Activated T-cell treated with anti-CD3 and anti-CD28 coated beads, Interleukin-2, amount 50 U/mL, for 4 hours (primary cell): ENCODE data around the gene AFTPH. TPM values are rescaled to one million over a fixed set of nuclear protein-coding genes. Genes with fewer than 3 reads are reported as not detected.

Experiments
- ATAC-seq, 2 donors: fragments of 200-7000 bp; cut with Tn5 transposase; one replicate each; pipeline ENCODE4 v1.10.0; 2021
- DNase-seq: peaks from one replicate; pipeline ENCODE4 v3.0.0-alpha.2; 2020
- H3K27me3 Mint-ChIP-seq: one replicate; pipeline ENCODE4 v1.8.0; 2021; ENCODE audit warnings: low read depth, mixed read lengths
- H3K36me3 Mint-ChIP-seq: one replicate; pipeline ENCODE4 v1.8.0; 2022; ENCODE audit warnings: mixed read lengths; ENCODE audit not compliant: insufficient read depth
- H3K4me1 Mint-ChIP-seq: one replicate; pipeline ENCODE4 v1.8.0; 2021; ENCODE audit warnings: low read depth, mixed read lengths
- H3K4me3 Mint-ChIP-seq: one replicate; pipeline ENCODE4 v1.8.0; 2021; ENCODE audit warnings: mild to moderate bottlenecking, moderate library complexity, mixed read lengths
- H3K9me3 Mint-ChIP-seq: one replicate; pipeline ENCODE4 v1.8.0; 2021; ENCODE audit warnings: mixed read lengths
- total RNA-seq, 3 donors: library from RNA; stranded (reverse); gene quantifications; one replicate each; pipeline ENCODE4 v1.2.1, GENCODE V29; 2021

Gene AFTPH
- total RNA-seq, 3 donors from 2014 or later: 33.7 to 38.2 (median 37.4) TPM

- Mint-ChIP-seq H3K4me3 (no peak overlapping the region), H3K4me1 (peaks cover 60% of the 10 kb centered on the region)
- peak in 1 of 2 donors; percentile 26 for ATAC-seq
Observed at GRCh38 chr2:64541547-64541946, 17.4 kb downstream of the AFTPH start.

DNA sequence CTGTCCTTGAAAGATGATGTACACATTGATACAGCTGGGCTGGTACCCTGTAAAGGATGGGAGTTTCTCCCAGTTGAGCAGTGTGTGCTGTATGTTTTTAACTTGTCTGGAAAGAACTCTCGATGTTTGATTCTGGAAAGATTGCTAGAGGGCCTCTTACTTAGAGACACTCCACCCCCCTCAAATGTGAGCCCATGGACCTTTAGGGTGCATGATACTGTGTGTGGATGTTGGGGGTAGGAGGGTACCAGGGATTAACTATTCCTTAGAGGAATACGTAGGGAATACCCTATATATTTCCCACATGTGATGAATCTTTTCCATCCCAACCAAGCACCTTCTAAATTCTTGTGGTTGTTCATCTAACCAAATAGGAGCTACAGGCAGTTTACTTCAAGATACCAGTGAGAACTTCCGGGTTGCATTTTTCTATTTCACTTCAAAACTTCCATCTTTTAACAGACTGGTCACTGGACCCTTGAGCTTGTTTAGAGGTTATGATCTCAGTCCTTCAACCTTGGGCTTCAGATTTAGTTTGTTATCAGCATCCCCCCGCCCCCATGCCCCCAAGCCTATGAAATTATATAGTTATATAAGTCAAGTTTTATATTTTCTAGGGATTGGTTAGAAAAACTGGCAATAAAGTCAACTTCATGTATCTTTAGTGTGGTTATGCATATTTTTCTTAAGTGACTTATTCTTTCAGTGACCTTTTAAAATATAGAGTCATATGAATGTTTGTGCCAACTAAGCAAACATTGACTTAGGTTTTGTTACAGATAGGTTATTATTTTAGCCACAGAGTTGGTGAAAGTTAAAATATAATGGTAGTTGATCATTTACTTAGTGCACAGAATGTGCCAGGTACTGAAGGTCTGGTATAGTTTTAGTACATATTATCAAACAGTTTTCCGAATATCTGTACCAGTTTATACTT, 18.2 kb downstream of the AFTPH start:
- DNase-seq: no peak
- H3K9me3 Mint-ChIP-seq: no peaks in the 10 kb centered on the region
- peaks cover 59% of the 10 kb centered on the region for H3K4me1 Mint-ChIP-seq
- no peak for ATAC-seq
- no peaks in the 10 kb centered on the region for H3K36me3 Mint-ChIP-seq
- H3K4me3 Mint-ChIP-seq: no peak overlapping the region
- H3K27me3 Mint-ChIP-seq: no peaks in the 10 kb centered on the region

More at GRCh38 chr2:64541547-64541946, 17.4 kb downstream of the AFTPH start:
- Mint-ChIP-seq H3K27me3 (no peaks in the 10 kb centered on the region), H3K36me3 (peaks cover 2% of the 10 kb centered on the region), H3K9me3 (no peaks in the 10 kb centered on the region)
- no peak for DNase-seq

DNA sequence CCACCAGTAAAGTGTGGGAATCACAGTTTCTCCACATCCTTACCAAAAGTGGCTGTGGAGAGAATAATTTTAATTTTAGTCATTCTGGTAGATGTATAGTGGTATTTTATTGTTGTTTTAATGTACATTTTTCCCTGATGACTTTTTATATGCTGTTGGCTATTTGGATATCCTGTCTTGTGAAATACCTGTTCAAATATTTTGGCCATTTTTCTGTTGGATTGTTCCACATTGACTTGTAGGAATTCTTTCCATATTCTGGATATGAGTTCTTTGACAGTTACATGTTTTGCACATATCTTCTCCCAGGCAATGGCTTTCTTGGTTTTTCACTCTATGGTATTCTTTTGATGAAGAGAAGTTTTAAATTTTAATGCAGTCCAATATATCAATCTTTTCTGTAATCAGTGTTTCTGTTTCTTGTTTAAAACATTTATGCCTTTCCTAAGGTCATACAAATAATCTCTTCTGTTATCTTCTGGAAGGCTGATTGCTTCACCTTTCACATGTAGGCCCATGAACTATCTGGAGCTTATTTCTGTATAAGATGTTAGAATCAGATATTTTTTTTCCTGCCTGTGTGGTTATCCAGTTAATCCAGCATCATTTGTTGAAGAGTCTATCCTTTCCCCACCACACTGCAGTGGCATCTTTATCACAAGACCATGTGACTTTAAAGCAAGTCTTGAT, 19.0 kb downstream of the AFTPH start:
- Mint-ChIP-seq H3K27me3 (no peaks in the 10 kb centered on the region), H3K4me1 (peaks cover 56% of the 10 kb centered on the region), H3K4me3 (no peak overlapping the region), H3K9me3 (no peaks in the 10 kb centered on the region), H3K36me3 (no peaks in the 10 kb centered on the region)
- ATAC-seq: no peak
- DNase-seq: no peak

DNA sequence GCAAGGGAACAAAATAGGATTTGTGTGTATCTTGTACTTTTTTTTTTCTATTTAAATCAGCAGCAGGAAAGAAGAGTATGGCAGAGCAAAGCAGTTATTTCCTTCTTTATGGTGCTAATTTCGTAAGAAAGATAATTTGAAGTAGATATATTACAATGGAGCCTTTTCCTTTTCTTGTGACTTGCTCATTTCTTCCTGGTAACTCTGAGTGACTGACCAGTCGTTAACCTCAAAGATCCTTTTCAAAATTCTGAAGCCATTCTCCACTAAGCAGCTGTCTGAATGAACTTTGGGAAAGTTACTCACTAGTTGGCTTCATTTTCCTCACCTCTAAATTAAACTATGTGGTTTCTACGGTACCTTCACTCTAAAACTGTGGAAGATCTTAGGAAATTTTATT, 24.6 kb downstream of the AFTPH start:
- H3K36me3 Mint-ChIP-seq: peaks cover 14% of the 10 kb centered on the region
- H3K27me3 Mint-ChIP-seq: no peaks in the 10 kb centered on the region
- no peaks in the 10 kb centered on the region for H3K9me3 Mint-ChIP-seq
- H3K4me3 Mint-ChIP-seq: no peak overlapping the region
- no peak for ATAC-seq
- peaks cover 17% of the 10 kb centered on the region for H3K4me1 Mint-ChIP-seq
- DNase-seq: no peak

DNA sequence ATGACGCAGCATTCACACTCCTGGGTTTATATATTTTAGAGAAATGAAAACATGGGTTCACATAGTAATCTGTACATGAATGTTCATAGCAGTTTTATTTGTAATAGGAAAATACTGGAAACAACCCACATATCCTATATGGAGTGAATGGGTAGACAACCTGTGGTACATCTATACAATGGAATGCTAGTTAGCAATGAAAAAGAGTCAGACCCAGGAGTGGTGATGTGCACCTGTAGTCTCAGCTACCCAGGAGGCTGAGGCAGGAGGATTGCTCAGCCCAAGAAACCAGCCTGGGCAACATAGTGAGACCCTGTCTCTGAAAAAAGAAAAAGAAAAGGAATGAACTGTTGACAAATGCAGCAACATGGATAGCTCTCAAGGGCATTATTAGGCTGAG, 25.9 kb downstream of the AFTPH start:
- H3K36me3 Mint-ChIP-seq: peaks cover 18% of the 10 kb centered on the region
- no peak overlapping the region for H3K4me3 Mint-ChIP-seq
- peaks cover 10% of the 10 kb centered on the region for H3K4me1 Mint-ChIP-seq
- H3K9me3 Mint-ChIP-seq: no peaks in the 10 kb centered on the region
- H3K27me3 Mint-ChIP-seq: no peaks in the 10 kb centered on the region
- ATAC-seq: no peak
- DNase-seq: no peak

GRCh38 chr2:64551851-64552250, 27.7 kb downstream of the AFTPH start:
- no peak overlapping the region for H3K4me3 Mint-ChIP-seq
- no peaks in the 10 kb centered on the region for H3K9me3 Mint-ChIP-seq
- peaks cover 13% of the 10 kb centered on the region for H3K4me1 Mint-ChIP-seq
- DNase-seq (no peak), ATAC-seq (no peak)
- no peaks in the 10 kb centered on the region for H3K27me3 Mint-ChIP-seq
- peaks cover 22% of the 10 kb centered on the region for H3K36me3 Mint-ChIP-seq

GRCh38 chr2:64554117-64554516, 30.0 kb downstream of the AFTPH start:
- ATAC-seq (no peak), DNase-seq (no peak)
- H3K9me3 Mint-ChIP-seq: no peaks in the 10 kb centered on the region
- H3K4me1 Mint-ChIP-seq: peaks cover 12% of the 10 kb centered on the region
- no peaks in the 10 kb centered on the region for H3K27me3 Mint-ChIP-seq
- no peak overlapping the region for H3K4me3 Mint-ChIP-seq
- peaks cover 24% of the 10 kb centered on the region for H3K36me3 Mint-ChIP-seq

- no peak overlapping the region for H3K4me3 Mint-ChIP-seq
- ATAC-seq (no peak), DNase-seq (no peak)
- H3K36me3 Mint-ChIP-seq: peaks cover 10% of the 10 kb centered on the region
- peaks cover 29% of the 10 kb centered on the region for H3K4me1 Mint-ChIP-seq
- no peaks in the 10 kb centered on the region for H3K27me3 Mint-ChIP-seq
- no peaks in the 10 kb centered on the region for H3K9me3 Mint-ChIP-seq
Observed at GRCh38 chr2:64558445-64559081, 34.4 kb downstream of the AFTPH start.

GRCh38 chr2:64562148-64562784, 38.1 kb downstream of the AFTPH start:
- Mint-ChIP-seq H3K36me3 (peaks cover 2% of the 10 kb centered on the region), H3K4me3 (no peak overlapping the region), H3K9me3 (no peaks in the 10 kb centered on the region), H3K4me1 (peaks cover 44% of the 10 kb centered on the region), H3K27me3 (no peaks in the 10 kb centered on the region)
- DNase-seq (no peak), ATAC-seq (peak in 1 of 2 donors; percentile 46)

DNA sequence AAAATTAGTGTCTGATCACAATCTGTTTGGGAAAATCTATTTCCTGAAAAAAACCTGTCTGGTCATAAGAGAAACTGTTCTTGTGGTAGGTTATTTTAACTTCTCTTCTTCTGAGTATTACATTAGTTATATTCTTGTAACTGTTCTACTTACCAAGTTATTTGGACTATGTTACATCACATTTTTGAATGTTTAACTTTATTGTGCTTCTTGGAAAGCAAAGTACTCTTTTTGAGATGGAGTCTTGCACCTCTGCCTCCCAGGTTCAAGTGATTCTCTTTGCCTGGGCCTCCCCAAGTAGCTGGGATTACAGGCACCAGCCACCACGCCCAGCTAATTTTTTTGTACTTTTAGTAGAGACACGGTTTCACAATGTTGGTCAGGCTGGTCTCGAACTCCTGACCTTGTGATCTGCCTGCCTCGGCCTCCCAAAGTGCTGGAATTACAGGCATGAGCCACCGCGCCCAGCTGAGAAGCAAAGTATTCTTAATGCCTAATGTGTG, 39.4 kb downstream of the AFTPH start:
- no peaks in the 10 kb centered on the region for H3K9me3 Mint-ChIP-seq

GRCh38 chr2:64565949-64566710, 42.0 kb downstream of the AFTPH start:
- Mint-ChIP-seq H3K4me1 (peaks cover 31% of the 10 kb centered on the region), H3K4me3 (no peak overlapping the region), H3K9me3 (no peaks in the 10 kb centered on the region), H3K36me3 (peaks cover 7% of the 10 kb centered on the region), H3K27me3 (no peaks in the 10 kb centered on the region)
- no peak for DNase-seq
- no peak for ATAC-seq

More for the DNA sequence above, 39.4 kb downstream of the AFTPH start:
- ATAC-seq (no peak), DNase-seq (no peak)
- no peak overlapping the region for H3K4me3 Mint-ChIP-seq
- H3K4me1 Mint-ChIP-seq: peaks cover 43% of the 10 kb centered on the region
- no peaks in the 10 kb centered on the region for H3K27me3 Mint-ChIP-seq
- H3K36me3 Mint-ChIP-seq: peaks cover 5% of the 10 kb centered on the region

DNA sequence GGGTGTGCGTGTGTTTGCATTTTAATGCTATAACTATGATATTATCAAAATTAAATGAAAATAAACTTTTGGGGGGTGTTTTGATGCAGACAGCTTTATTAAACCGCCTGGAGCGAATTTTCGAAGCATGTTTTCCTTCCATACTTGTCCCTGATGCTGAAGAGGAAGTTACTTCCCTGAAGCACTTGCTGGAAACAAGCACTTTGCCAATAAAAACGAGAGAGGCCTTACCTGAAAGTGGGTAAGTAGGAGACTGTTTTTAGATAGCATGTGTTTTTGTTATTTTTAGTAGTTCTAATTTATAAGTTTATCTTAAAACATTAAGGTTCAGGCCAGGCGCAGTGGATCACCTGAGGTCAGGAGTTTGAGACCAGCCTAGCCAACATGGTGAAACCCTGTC, 43.3 kb downstream of the AFTPH start:
- Mint-ChIP-seq H3K36me3 (peaks cover 13% of the 10 kb centered on the region), H3K9me3 (no peaks in the 10 kb centered on the region), H3K27me3 (no peaks in the 10 kb centered on the region), H3K4me1 (peaks cover 23% of the 10 kb centered on the region), H3K4me3 (no peak overlapping the region)
- ATAC-seq (no peak), DNase-seq (no peak)

GRCh38 chr2:64568836-64569235, 44.7 kb downstream of the AFTPH start:
- peaks cover 21% of the 10 kb centered on the region for H3K4me1 Mint-ChIP-seq
- DNase-seq (no peak), ATAC-seq (no peak)
- H3K4me3 Mint-ChIP-seq: no peak overlapping the region
- H3K9me3 Mint-ChIP-seq: no peaks in the 10 kb centered on the region
- H3K36me3 Mint-ChIP-seq: peaks cover 17% of the 10 kb centered on the region
- no peaks in the 10 kb centered on the region for H3K27me3 Mint-ChIP-seq
